HG03469 (cell line): ENCODE data around the gene AGAP1.

Experiments
- ATAC-seq: cut with Tn5 transposase; IDR thresholded peaks from one replicate; pipeline ENCODE4 v1.9.1; 2021; ENCODE audit warnings: mild to moderate bottlenecking, moderate library complexity, moderate number of reproducible peaks; ENCODE audit not compliant: unreplicated experiment

AGAP1 gene

GRCh38 chr2:236101311-236101950 is 607.6 kb downstream of the AGAP1 start:
- no peak for ATAC-seq

- ATAC-seq, result no peak
Measured at GRCh38 chr2:236102971-236103370, 609.1 kb downstream of the AGAP1 start.

GRCh38 chr2:236103981-236104380 is 610.1 kb downstream of the AGAP1 start:
- no peak for ATAC-seq

GRCh38 chr2:236105955-236106607 is 612.2 kb downstream of the AGAP1 start:
- ATAC-seq, result no peak

DNA sequence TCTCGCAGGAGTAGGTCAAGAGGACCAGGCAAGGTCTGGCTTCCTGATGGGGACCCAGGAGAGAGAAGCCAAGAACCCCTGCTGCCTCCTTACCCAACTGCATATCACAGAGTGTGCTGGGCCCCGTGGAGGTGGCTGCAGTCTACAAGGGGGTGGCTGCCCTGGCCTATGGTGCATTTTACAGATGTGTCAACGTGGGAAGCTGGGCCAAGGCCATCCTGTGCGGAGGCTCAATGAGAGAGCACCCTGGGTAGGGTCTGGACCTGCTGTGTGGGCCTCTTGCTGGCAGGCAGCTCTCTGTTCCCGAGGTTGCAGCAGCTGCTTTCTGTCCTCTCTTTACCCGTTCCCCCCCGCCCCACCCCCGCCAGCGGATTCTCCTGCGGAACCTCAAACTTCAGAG is 612.9 kb downstream of the AGAP1 start:
- ATAC-seq, result no peak

GRCh38 chr2:236107536-236107935 is 613.7 kb downstream of the AGAP1 start:
- no peak for ATAC-seq

DNA sequence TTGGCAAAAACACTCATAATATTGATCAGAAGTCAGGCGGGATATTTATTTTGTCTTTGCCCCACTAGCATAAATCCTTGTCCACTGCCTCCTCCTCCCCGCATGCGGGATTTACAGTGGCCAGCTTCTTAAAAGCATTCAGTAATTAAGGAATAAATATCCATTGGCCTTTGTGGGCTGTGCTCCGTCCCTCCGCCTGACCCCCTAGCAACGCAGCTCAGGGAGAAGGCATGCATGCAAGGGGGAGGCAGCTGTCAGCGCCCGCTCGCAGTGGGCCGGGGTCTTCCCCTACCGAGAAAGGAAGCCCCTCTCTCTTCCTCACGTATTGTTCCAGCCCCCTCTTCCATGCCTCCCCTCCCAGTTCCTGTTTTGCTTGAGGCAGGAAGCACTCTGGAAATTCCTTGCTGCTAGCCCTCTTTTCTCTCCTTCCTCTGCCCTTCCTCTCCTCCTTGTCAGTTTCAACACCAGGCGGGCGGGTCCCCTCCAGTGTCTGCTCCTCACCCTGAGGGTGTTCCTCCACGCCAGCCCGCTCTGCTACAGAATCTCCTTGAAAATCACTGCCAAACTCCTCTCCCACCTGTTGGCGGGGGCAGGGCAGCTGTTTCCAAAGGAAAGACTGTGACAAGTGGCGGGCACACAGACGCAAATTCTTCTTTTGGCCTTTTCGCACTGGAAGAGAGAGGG is 614.2 kb downstream of the AGAP1 start:
- ATAC-seq, result no peak

- ATAC-seq, result no peak
Measured at GRCh38 chr2:236109061-236109460, 615.2 kb downstream of the AGAP1 start.

- ATAC-seq, result no peak
Measured at GRCh38 chr2:236109473-236109872, 615.6 kb downstream of the AGAP1 start.

GRCh38 chr2:236112466-236112865 is 618.6 kb downstream of the AGAP1 start:
- ATAC-seq, result no peak

DNA sequence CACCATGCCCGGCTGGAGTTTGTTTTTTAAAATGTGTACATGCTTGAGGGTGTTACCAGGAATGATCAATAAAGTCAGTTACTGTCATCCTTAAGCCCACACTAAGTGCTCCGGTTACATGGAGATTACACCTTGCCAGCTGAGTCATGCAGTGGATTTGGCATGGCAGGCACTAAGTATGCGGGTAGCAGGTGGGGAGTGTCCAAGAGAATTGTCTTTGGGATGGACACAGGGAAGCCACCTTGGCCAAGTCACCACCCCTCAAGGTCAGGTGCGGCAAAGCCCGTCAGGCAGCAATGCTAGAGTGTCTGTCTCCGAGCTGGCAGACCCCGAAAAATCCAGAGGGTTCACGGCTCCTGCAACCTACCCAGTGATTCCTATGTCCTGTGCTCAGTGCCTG is 619.6 kb downstream of the AGAP1 start:
- ATAC-seq, result no peak

DNA sequence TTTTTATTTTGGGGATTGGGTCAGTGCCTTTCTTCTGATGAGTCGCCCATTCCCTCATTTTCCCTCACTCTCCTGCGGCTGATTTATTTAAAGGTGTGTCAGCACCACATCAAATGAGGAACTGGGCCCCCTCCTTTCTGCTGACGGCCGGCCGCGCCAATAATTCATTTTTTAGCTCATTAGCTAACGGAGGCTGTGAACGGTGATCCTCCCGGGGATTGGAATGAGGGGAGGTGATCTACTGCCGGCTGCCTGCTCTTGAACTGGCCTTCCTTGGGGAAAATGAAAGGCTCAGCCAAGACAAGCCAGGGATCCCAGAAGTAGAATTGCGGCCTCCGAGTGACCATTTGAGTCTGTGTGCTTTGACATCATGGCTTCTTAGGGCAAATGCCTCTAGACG is 620.1 kb downstream of the AGAP1 start:
- no peak for ATAC-seq

GRCh38 chr2:236114959-236115358 is 621.1 kb downstream of the AGAP1 start:
- no peak for ATAC-seq

GRCh38 chr2:236117401-236117800 is 623.6 kb downstream of the AGAP1 start:
- ATAC-seq, result no peak

GRCh38 chr2:236117861-236118269 is 624.0 kb downstream of the AGAP1 start:
- no peak for ATAC-seq

DNA sequence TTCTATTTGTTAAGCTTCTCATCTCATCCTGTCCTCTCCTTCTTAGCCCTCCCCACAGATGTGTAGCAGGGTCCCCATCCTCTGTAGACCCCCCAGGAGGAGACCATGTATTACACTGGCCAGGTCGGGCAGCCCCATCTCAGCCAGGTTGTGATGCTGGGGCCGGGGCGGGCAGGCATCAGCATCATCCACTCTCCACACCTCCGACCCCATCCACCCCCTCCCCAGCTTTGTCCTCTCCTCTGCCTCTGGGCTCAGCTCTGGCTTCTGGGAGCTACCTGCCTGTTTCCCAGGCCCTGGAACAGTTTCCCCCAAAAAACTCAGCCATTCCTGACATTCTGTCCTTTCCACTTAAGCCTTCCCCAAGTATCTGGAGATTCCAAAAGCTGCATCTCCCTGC is 625.2 kb downstream of the AGAP1 start:
- no peak for ATAC-seq

DNA sequence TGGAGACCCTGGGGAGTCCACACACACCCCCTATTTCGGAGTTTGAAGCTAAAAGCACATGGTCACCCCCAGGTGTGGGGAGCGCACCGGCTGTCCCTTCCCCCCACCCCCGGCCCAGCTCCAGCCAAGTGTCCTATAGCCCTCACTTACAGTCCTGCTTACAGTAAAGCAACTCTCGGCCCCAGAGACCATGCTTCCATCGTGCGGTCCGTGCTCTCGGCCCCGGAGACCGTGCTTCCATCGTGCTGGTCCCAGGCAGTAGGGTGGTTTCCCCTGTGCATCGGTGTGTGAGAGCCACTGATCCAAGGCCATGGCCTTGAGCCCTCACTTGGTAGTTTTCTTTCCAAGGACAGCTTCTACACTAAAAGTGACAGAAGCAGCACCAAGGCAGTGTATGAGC is 625.6 kb downstream of the AGAP1 start:
- ATAC-seq, result no peak

DNA sequence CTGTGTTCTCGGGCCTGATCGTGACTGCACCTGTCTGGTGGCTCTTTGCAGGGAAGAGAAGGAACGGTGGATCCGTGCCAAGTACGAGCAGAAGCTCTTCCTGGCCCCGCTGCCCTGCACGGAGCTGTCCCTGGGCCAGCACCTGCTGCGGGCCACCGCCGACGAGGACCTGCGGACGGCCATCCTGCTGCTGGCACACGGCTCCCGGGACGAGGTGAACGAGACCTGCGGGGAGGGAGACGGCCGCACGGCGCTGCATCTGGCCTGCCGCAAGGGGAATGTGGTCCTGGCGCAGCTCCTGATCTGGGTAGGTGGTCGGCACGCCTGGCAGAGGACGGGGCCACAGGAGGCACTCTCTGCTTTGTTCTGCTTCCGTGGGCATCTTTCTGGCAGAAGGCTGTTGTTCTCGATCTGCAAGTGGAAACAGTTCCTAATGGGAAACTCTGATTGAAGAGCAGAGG is 626.3 kb downstream of the AGAP1 start:
- no peak for ATAC-seq

- ATAC-seq, result no peak
Measured at GRCh38 chr2:236120829-236121228, 627.0 kb downstream of the AGAP1 start.

- ATAC-seq, result no peak
Measured at GRCh38 chr2:236121546-236121945, 627.7 kb downstream of the AGAP1 start.

- ATAC-seq, result no peak
Measured at GRCh38 chr2:236122236-236122635, 628.4 kb downstream of the AGAP1 start.

- no peak for ATAC-seq
Measured at GRCh38 chr2:236123716-236124115, 629.9 kb downstream of the AGAP1 start.
